Stomach (tissue), 4 donors: ENCODE measurements around the gene RBL2.
"Not testable (repeated sequence)": the region's sequence is repeated elsewhere in the genome, so short reads cannot be mapped to it uniquely, and the experiment has no call there.

Source experiments
- CTCF ChIP-seq, 7 experiments: fragments of 450-650 bp in 4 of 7; fragments of 200-600 bp in 3 of 7; sonication (generic) in 3 of 7; IDR thresholded peaks; one replicate each; pipeline ENCODE4 v1.5.1; 2016 to 2019; ENCODE audit warnings: antibody characterized with exemption in 7 of 7, control low read depth in 2 of 7, mild to moderate bottlenecking in 1 of 7
- POLR2A ChIP-seq, 4 donors: fragments of 450-650 bp; IDR thresholded peaks; one replicate each; pipeline ENCODE4 v1.6.1; 2016; ENCODE audit warnings: antibody characterized with exemption in 4 of 4, control low read depth in 2 of 4, mild to moderate bottlenecking in 1 of 4, moderate library complexity in 1 of 4
- POLR2AphosphoS5 ChIP-seq, 3 donors: sonication (generic); formaldehyde crosslinking; IDR thresholded peaks; one replicate each; pipeline ENCODE4 v1.6.1; 2016; ENCODE audit warnings: antibody characterized with exemption in 3 of 3

GRCh38 chr16:53423968-53424367 lies 10.3 kb upstream of the RBL2 start:
- not testable (repeated sequence) for TF ChIP-seq CTCF, POLR2AphosphoS5, POLR2A (IDR thresholded peaks at IDR 0.05)
